ENCODE measurements around the gene AMIGO1.

AMIGO1 gene

GRCh38 chr1:109531380-109531779, 21.9 kb upstream of the AMIGO1 start:
- no CpG with 5 or more reads among the region's 4 CpGs for WGBS (ENCODE audit: extremely low coverage, insufficient coverage, insufficient read length)
- H4K12ac ChIP-seq (ENCODE audit: low read depth, low read length) = no peak overlapping the region
- H3K79me1 ChIP-seq (ENCODE audit: low read length) = no peaks in the 10 kb centered on the region

GRCh38 chr1:109530457-109531087, 21.0 kb upstream of the AMIGO1 start:
- Histone ChIP-seq H2BK12ac (ENCODE audit: low read length) (no peak overlapping the region), H4K12ac (ENCODE audit: low read depth, low read length) (no peak overlapping the region), H4K91ac (ENCODE audit: low read depth, low read length) (no peak overlapping the region), H3K4ac (ENCODE audit: low read depth, low read length) (no peak overlapping the region), H3K79me1 (ENCODE audit: low read length) (no peaks in the 10 kb centered on the region), H3K27ac (ENCODE audit: low read depth, low read length) (no peak overlapping the region), H3K36me3 (ENCODE audit: control insufficient read depth in 1 of 2, insufficient read depth in 2 of 2, low read length in 2 of 2) (no peaks in the 10 kb centered on the region), H3K23ac (ENCODE audit: low read length) (no peak overlapping the region), H3K9me3 (ENCODE audit: insufficient read depth, low read depth, low read length) (peaks cover 2% of the 10 kb centered on the region), H2AFZ (ENCODE audit: insufficient read depth, low read length, poor library complexity) (no peak overlapping the region), H2BK5ac (ENCODE audit: low read depth, low read length, poor library complexity) (no peak overlapping the region), H2AK5ac (ENCODE audit: low read length) (no peak overlapping the region), H3K14ac (ENCODE audit: low read length) (no peak overlapping the region), H3K4me2 (ENCODE audit: low read length) (no peak overlapping the region), H3K4me1 (ENCODE audit: control insufficient read depth in 1 of 2, insufficient read depth in 2 of 2, low read length in 2 of 2) (peaks cover 0 to 2% of the 10 kb centered on the region in 2 experiments), H2BK120ac (ENCODE audit: insufficient read depth, low read length, poor library complexity) (no peak overlapping the region), H3K27me3 (ENCODE audit: insufficient read depth, low read length) (no peaks in the 10 kb centered on the region), H4K8ac (ENCODE audit: low read depth, low read length) (no peak overlapping the region), H3K18ac (ENCODE audit: low read length) (no peak overlapping the region), H3K79me2 (ENCODE audit: control insufficient read depth, insufficient read depth, low read length, poor library complexity) (no peaks in the 10 kb centered on the region), H3K4me3 (ENCODE audit: low read depth, low read length) (no peak overlapping the region), H3K9ac (ENCODE audit: low read length) (no peak overlapping the region)
- no CpG with 5 or more reads among the region's 13 CpGs for WGBS (ENCODE audit: extremely low coverage, insufficient coverage, insufficient read length)
- DNase-seq = no peak

More at GRCh38 chr1:109531380-109531779, 21.9 kb upstream of the AMIGO1 start:
- Histone ChIP-seq H4K8ac (ENCODE audit: low read depth, low read length) (no peak overlapping the region), H3K14ac (ENCODE audit: low read length) (no peak overlapping the region), H3K4me1 (ENCODE audit: control insufficient read depth in 1 of 2, insufficient read depth in 2 of 2, low read length in 2 of 2) (peaks cover 0 to 2% of the 10 kb centered on the region in 2 experiments), H3K9me3 (ENCODE audit: insufficient read depth, low read depth, low read length) (peaks cover 2% of the 10 kb centered on the region), H2AK5ac (ENCODE audit: low read length) (no peak overlapping the region), H2BK120ac (ENCODE audit: insufficient read depth, low read length, poor library complexity) (no peak overlapping the region), H2AFZ (ENCODE audit: insufficient read depth, low read length, poor library complexity) (no peak overlapping the region), H3K4ac (ENCODE audit: low read depth, low read length) (no peak overlapping the region), H3K18ac (ENCODE audit: low read length) (no peak overlapping the region), H3K27me3 (ENCODE audit: insufficient read depth, low read length) (no peaks in the 10 kb centered on the region), H3K79me2 (ENCODE audit: control insufficient read depth, insufficient read depth, low read length, poor library complexity) (no peaks in the 10 kb centered on the region), H2BK5ac (ENCODE audit: low read depth, low read length, poor library complexity) (no peak overlapping the region), H3K9ac (ENCODE audit: low read length) (no peak overlapping the region), H3K4me3 (ENCODE audit: low read depth, low read length) (no peak overlapping the region), H3K27ac (ENCODE audit: low read depth, low read length) (no peak overlapping the region), H3K23ac (ENCODE audit: low read length) (no peak overlapping the region), H2BK12ac (ENCODE audit: low read length) (no peak overlapping the region), H3K36me3 (ENCODE audit: control insufficient read depth in 1 of 2, insufficient read depth in 2 of 2, low read length in 2 of 2) (no peaks in the 10 kb centered on the region), H4K91ac (ENCODE audit: low read depth, low read length) (no peak overlapping the region), H3K4me2 (ENCODE audit: low read length) (no peak overlapping the region)
- DNase-seq = no peak

- Histone ChIP-seq H2BK12ac (ENCODE audit: low read length) (no peak overlapping the region), H2BK120ac (ENCODE audit: insufficient read depth, low read length, poor library complexity) (no peak overlapping the region), H3K14ac (ENCODE audit: low read length) (no peak overlapping the region), H4K91ac (ENCODE audit: low read depth, low read length) (no peak overlapping the region), H3K4ac (ENCODE audit: low read depth, low read length) (no peak overlapping the region), H4K8ac (ENCODE audit: low read depth, low read length) (no peak overlapping the region), H2BK5ac (ENCODE audit: low read depth, low read length, poor library complexity) (no peak overlapping the region), H3K9me3 (ENCODE audit: insufficient read depth, low read depth, low read length) (peaks cover 2% of the 10 kb centered on the region), H2AK5ac (ENCODE audit: low read length) (no peak overlapping the region), H2AFZ (ENCODE audit: insufficient read depth, low read length, poor library complexity) (no peak overlapping the region), H3K79me2 (ENCODE audit: control insufficient read depth, insufficient read depth, low read length, poor library complexity) (no peaks in the 10 kb centered on the region), H3K36me3 (ENCODE audit: control insufficient read depth in 1 of 2, insufficient read depth in 2 of 2, low read length in 2 of 2) (no peaks in the 10 kb centered on the region), H3K9ac (ENCODE audit: low read length) (no peak overlapping the region), H3K4me1 (ENCODE audit: control insufficient read depth in 1 of 2, insufficient read depth in 2 of 2, low read length in 2 of 2) (peaks cover 0 to 2% of the 10 kb centered on the region in 2 experiments), H3K4me3 (ENCODE audit: low read depth, low read length) (no peak overlapping the region), H3K18ac (ENCODE audit: low read length) (no peak overlapping the region), H3K27ac (ENCODE audit: low read depth, low read length) (no peak overlapping the region), H4K12ac (ENCODE audit: low read depth, low read length) (no peak overlapping the region), H3K4me2 (ENCODE audit: low read length) (no peak overlapping the region), H3K79me1 (ENCODE audit: low read length) (no peaks in the 10 kb centered on the region), H3K27me3 (ENCODE audit: insufficient read depth, low read length) (no peaks in the 10 kb centered on the region), H3K23ac (ENCODE audit: low read length) (no peak overlapping the region)
- WGBS (ENCODE audit: extremely low coverage, insufficient coverage, insufficient read length) = no CpG with 5 or more reads among the region's 8 CpGs
- no peak for DNase-seq
Observed at GRCh38 chr1:109529881-109530456, 20.4 kb upstream of the AMIGO1 start.

GRCh38 chr1:109528712-109529111, 19.2 kb upstream of the AMIGO1 start:
- Histone ChIP-seq H3K9ac (ENCODE audit: low read length) (no peak overlapping the region), H3K4me1 (ENCODE audit: control insufficient read depth in 1 of 2, insufficient read depth in 2 of 2, low read length in 2 of 2) (peaks cover 0 to 2% of the 10 kb centered on the region in 2 experiments), H4K8ac (ENCODE audit: low read depth, low read length) (no peak overlapping the region), H2AFZ (ENCODE audit: insufficient read depth, low read length, poor library complexity) (no peak overlapping the region), H2BK120ac (ENCODE audit: insufficient read depth, low read length, poor library complexity) (no peak overlapping the region), H4K12ac (ENCODE audit: low read depth, low read length) (no peak overlapping the region), H4K91ac (ENCODE audit: low read depth, low read length) (no peak overlapping the region), H3K36me3 (ENCODE audit: control insufficient read depth in 1 of 2, insufficient read depth in 2 of 2, low read length in 2 of 2) (no peaks in the 10 kb centered on the region), H3K79me2 (ENCODE audit: control insufficient read depth, insufficient read depth, low read length, poor library complexity) (no peaks in the 10 kb centered on the region), H3K4me2 (ENCODE audit: low read length) (no peak overlapping the region), H3K14ac (ENCODE audit: low read length) (no peak overlapping the region), H3K4ac (ENCODE audit: low read depth, low read length) (no peak overlapping the region), H3K27ac (ENCODE audit: low read depth, low read length) (no peak overlapping the region), H3K9me3 (ENCODE audit: insufficient read depth, low read depth, low read length) (peaks cover 2% of the 10 kb centered on the region), H2BK5ac (ENCODE audit: low read depth, low read length, poor library complexity) (no peak overlapping the region), H3K4me3 (ENCODE audit: low read depth, low read length) (no peak overlapping the region), H3K27me3 (ENCODE audit: insufficient read depth, low read length) (no peaks in the 10 kb centered on the region), H3K23ac (ENCODE audit: low read length) (no peak overlapping the region), H2AK5ac (ENCODE audit: low read length) (no peak overlapping the region), H3K79me1 (ENCODE audit: low read length) (no peaks in the 10 kb centered on the region), H3K18ac (ENCODE audit: low read length) (no peak overlapping the region), H2BK12ac (ENCODE audit: low read length) (no peak overlapping the region)
- WGBS (ENCODE audit: extremely low coverage, insufficient coverage, insufficient read length) = no CpG with 5 or more reads among the region's 3 CpGs
- no peak for DNase-seq

Data from trophoblast cell (in vitro differentiated cells and primary cell).